Mucosa of rectum (tissue), 2 donors: ENCODE data around the gene NKPD1.

Experiments used
- H3K27ac ChIP-seq, 2 donors: one replicate each; pipeline ENCODE4 v1.7.0; 2013; ENCODE audit warnings: inconsistent platforms in 2 of 2, low read depth in 2 of 2, low read length in 2 of 2
- H3K27me3 ChIP-seq, 2 donors: one replicate each; pipeline ENCODE4 v1.7.0; 2013; ENCODE audit warnings: low read length in 2 of 2; ENCODE audit not compliant: control insufficient read depth in 2 of 2, insufficient read depth in 2 of 2
- H3K36me3 ChIP-seq, 2 donors: one replicate each; pipeline ENCODE4 v1.7.0; 2013; ENCODE audit warnings: low read length in 2 of 2; ENCODE audit not compliant: control insufficient read depth in 2 of 2, insufficient read depth in 2 of 2
- H3K4me1 ChIP-seq, 2 donors: one replicate each; pipeline ENCODE4 v1.7.0; 2013; ENCODE audit warnings: low read length in 2 of 2, mild to moderate bottlenecking in 1 of 2; ENCODE audit not compliant: control insufficient read depth in 2 of 2, insufficient read depth in 2 of 2
- H3K4me3 ChIP-seq, 2 donors: one replicate each; pipeline ENCODE4 v1.7.0; 2013; ENCODE audit warnings: low read length in 2 of 2
- H3K9ac ChIP-seq, 2 donors: one replicate each; pipeline ENCODE4 v1.7.0; 2013; ENCODE audit warnings: low read length in 2 of 2, low read depth in 1 of 2, mild to moderate bottlenecking in 1 of 2
- H3K9me3 ChIP-seq, 2 donors: one replicate each; pipeline ENCODE4 v1.7.0; 2013; ENCODE audit warnings: low read length in 2 of 2; ENCODE audit not compliant: control insufficient read depth in 2 of 2
- donor health status: healthy.
- donor health status: Normal muscosa, but diverticular disease.

NKPD1 gene

GRCh38 chr19:45156011-45156630 is 4.7 kb downstream of the NKPD1 start:
- Histone ChIP-seq H3K27me3 (peaks cover 18 to 52% of the 10 kb centered on the region in 2 donors), H3K36me3 (no peaks in the 10 kb centered on the region), H3K9me3 (no peaks in the 10 kb centered on the region), H3K9ac (no peak overlapping the region), H3K4me1 (peaks cover 22 to 27% of the 10 kb centered on the region in 2 donors), H3K4me3 (no peak overlapping the region), H3K27ac (no peak overlapping the region)

- H3K27ac ChIP-seq = no peak overlapping the region
- H3K4me3 ChIP-seq = peak overlapping the region in 1 of 2 donors; percentile 14
- peaks cover 18 to 40% of the 10 kb centered on the region in 2 donors for H3K27me3 ChIP-seq
- H3K9me3 ChIP-seq = no peaks in the 10 kb centered on the region
- H3K36me3 ChIP-seq = no peaks in the 10 kb centered on the region
- H3K9ac ChIP-seq = no peak overlapping the region
- peaks cover 16 to 25% of the 10 kb centered on the region in 2 donors for H3K4me1 ChIP-seq
Observed at GRCh38 chr19:45154064-45154827, 6.5 kb downstream of the NKPD1 start.

- Histone ChIP-seq H3K9me3 (no peaks in the 10 kb centered on the region), H3K36me3 (no peaks in the 10 kb centered on the region), H3K27ac (no peak overlapping the region), H3K9ac (no peak overlapping the region), H3K4me1 (peaks cover 16 to 25% of the 10 kb centered on the region in 2 donors), H3K27me3 (peaks cover 16 to 40% of the 10 kb centered on the region in 2 donors), H3K4me3 (peak overlapping the region; percentile 14 to 48)
Observed at GRCh38 chr19:45153339-45154063, 7.3 kb downstream of the NKPD1 start.

- Histone ChIP-seq H3K27me3 (peaks cover 12 to 33% of the 10 kb centered on the region in 2 donors), H3K27ac (no peak overlapping the region), H3K4me3 (peak overlapping the region; percentile 14 to 48), H3K9me3 (no peaks in the 10 kb centered on the region), H3K9ac (no peak overlapping the region), H3K36me3 (no peaks in the 10 kb centered on the region), H3K4me1 (peaks cover 16 to 25% of the 10 kb centered on the region in 2 donors)
Observed at GRCh38 chr19:45152504-45153338, 8.1 kb downstream of the NKPD1 start.

GRCh38 chr19:45151821-45152503 is 8.8 kb downstream of the NKPD1 start:
- Histone ChIP-seq H3K9ac (no peak overlapping the region), H3K27me3 (peaks cover 12 to 33% of the 10 kb centered on the region in 2 donors), H3K4me3 (peak overlapping the region; percentile 7 to 14), H3K9me3 (no peaks in the 10 kb centered on the region), H3K36me3 (peaks cover 0 to 3% of the 10 kb centered on the region in 2 donors), H3K27ac (no peak overlapping the region), H3K4me1 (peaks cover 16 to 24% of the 10 kb centered on the region in 2 donors)

GRCh38 chr19:45151320-45151719 is 9.5 kb downstream of the NKPD1 start:
- Histone ChIP-seq H3K36me3 (peaks cover 0 to 3% of the 10 kb centered on the region in 2 donors), H3K9ac (no peak overlapping the region), H3K4me1 (peaks cover 16 to 23% of the 10 kb centered on the region in 2 donors), H3K27ac (no peak overlapping the region), H3K27me3 (peaks cover 12 to 33% of the 10 kb centered on the region in 2 donors), H3K9me3 (no peaks in the 10 kb centered on the region), H3K4me3 (no peak overlapping the region)

GRCh38 chr19:45150751-45151281 is 10.0 kb downstream of the NKPD1 start:
- Histone ChIP-seq H3K27me3 (peaks cover 12 to 33% of the 10 kb centered on the region in 2 donors), H3K4me3 (no peak overlapping the region), H3K27ac (no peak overlapping the region), H3K4me1 (peaks cover 16 to 23% of the 10 kb centered on the region in 2 donors), H3K9ac (no peak overlapping the region), H3K36me3 (peaks cover 0 to 3% of the 10 kb centered on the region in 2 donors), H3K9me3 (no peaks in the 10 kb centered on the region)

- peaks cover 2 to 3% of the 10 kb centered on the region in 2 donors for H3K36me3 ChIP-seq
- no peak overlapping the region for H3K4me3 ChIP-seq
- no peak overlapping the region for H3K27ac ChIP-seq
- H3K9me3 ChIP-seq = no peaks in the 10 kb centered on the region
- peaks cover 16 to 23% of the 10 kb centered on the region in 2 donors for H3K4me1 ChIP-seq
- H3K27me3 ChIP-seq = peaks cover 12 to 33% of the 10 kb centered on the region in 2 donors
- H3K9ac ChIP-seq = no peak overlapping the region
Observed at GRCh38 chr19:45150180-45150579, 10.6 kb downstream of the NKPD1 start.

- Histone ChIP-seq H3K27me3 (peaks cover 9 to 29% of the 10 kb centered on the region in 2 donors), H3K36me3 (peaks cover 3% of the 10 kb centered on the region in 2 donors), H3K4me1 (peaks cover 16 to 23% of the 10 kb centered on the region in 2 donors), H3K9ac (peak overlapping the region in 1 of 2 donors; percentile 24), H3K4me3 (no peak overlapping the region), H3K9me3 (no peaks in the 10 kb centered on the region), H3K27ac (no peak overlapping the region)
Observed at GRCh38 chr19:45149129-45149528, 11.7 kb downstream of the NKPD1 start.
